Gastrocnemius medialis (tissue), 4 donors: ENCODE measurements around the gene CGNL1.

Source experiments
- CTCF ChIP-seq, 5 experiments: fragments of 450-650 bp in 3 of 5; fragments of 200-600 bp in 2 of 5; sonication (generic) in 2 of 5; IDR thresholded peaks in 4 of 5; conservative IDR thresholded peaks in 1 of 5; 1 replicate in 4 of 5; 2 replicates in 1 of 5; pipeline ENCODE4 v1.5.1; 2016 to 2019; ENCODE audit warnings: antibody characterized with exemption in 5 of 5, mild to moderate bottlenecking in 3 of 5, moderate library complexity in 3 of 5
- POLR2A ChIP-seq, 2 donors: fragments of 450-650 bp; IDR thresholded peaks; one replicate each; pipeline ENCODE4 v1.6.1; 2017; ENCODE audit warnings: antibody characterized with exemption in 2 of 2, mild to moderate bottlenecking in 2 of 2, moderate library complexity in 2 of 2

GRCh38 chr15:57387564-57388076, 11.3 kb downstream of the CGNL1 start:
- TF ChIP-seq CTCF (IDR thresholded peaks at IDR 0.05 in 4 of 5, conservative IDR thresholded peaks at IDR 0.05 in 1 of 5) (no peak), POLR2A (IDR thresholded peaks at IDR 0.05) (no peak)
